Adrenal gland (tissue), 5 donors: ENCODE measurements around the gene ZSWIM4.
A peak's percentile ranks its signal among the peaks of the same experiment; 100 is the strongest.

Source experiments
- POLR2A ChIP-seq, 2 donors: fragments of 450-650 bp; IDR thresholded peaks; one replicate each; pipeline ENCODE4 v1.6.1; 2017; ENCODE audit warnings: antibody characterized with exemption in 2 of 2, mild to moderate bottlenecking in 2 of 2, moderate library complexity in 1 of 2
- TF ChIP-seq, protein P1 (sequence below), 6 experiments: fragments of 450-650 bp in 4 of 6; fragments of 200-600 bp in 2 of 6; sonication (generic) in 1 of 6; IDR thresholded peaks; 1 replicate in 5 of 6; 2 replicates in 1 of 6; pipeline versions ENCODE4 v1.5.1 to v1.8.0; 2016 to 2021; ENCODE audit warnings: antibody characterized with exemption in 6 of 6, mild to moderate bottlenecking in 2 of 6, moderate library complexity in 1 of 6
- donor health status: DM: no; HTN: no; CAD: no.

- peak in 1 of 2 donors; percentile 80 for TF ChIP-seq POLR2A (IDR thresholded peaks at IDR 0.05)
- TF ChIP-seq, protein P1, sequence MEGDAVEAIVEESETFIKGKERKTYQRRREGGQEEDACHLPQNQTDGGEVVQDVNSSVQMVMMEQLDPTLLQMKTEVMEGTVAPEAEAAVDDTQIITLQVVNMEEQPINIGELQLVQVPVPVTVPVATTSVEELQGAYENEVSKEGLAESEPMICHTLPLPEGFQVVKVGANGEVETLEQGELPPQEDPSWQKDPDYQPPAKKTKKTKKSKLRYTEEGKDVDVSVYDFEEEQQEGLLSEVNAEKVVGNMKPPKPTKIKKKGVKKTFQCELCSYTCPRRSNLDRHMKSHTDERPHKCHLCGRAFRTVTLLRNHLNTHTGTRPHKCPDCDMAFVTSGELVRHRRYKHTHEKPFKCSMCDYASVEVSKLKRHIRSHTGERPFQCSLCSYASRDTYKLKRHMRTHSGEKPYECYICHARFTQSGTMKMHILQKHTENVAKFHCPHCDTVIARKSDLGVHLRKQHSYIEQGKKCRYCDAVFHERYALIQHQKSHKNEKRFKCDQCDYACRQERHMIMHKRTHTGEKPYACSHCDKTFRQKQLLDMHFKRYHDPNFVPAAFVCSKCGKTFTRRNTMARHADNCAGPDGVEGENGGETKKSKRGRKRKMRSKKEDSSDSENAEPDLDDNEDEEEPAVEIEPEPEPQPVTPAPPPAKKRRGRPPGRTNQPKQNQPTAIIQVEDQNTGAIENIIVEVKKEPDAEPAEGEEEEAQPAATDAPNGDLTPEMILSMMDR (IDR thresholded peaks at IDR 0.05), result no peak
Observed at GRCh38 chr19:13850910-13851733, 55.9 kb downstream of the ZSWIM4 start.
